LoVo (cell line): ENCODE measurements around the gene NUDT3.

Experiments
- DNase-seq: peaks from one replicate; pipeline ENCODE4 v3.0.0-alpha.2; 2016; ENCODE audit warnings: low spot score

Gene NUDT3

DNA sequence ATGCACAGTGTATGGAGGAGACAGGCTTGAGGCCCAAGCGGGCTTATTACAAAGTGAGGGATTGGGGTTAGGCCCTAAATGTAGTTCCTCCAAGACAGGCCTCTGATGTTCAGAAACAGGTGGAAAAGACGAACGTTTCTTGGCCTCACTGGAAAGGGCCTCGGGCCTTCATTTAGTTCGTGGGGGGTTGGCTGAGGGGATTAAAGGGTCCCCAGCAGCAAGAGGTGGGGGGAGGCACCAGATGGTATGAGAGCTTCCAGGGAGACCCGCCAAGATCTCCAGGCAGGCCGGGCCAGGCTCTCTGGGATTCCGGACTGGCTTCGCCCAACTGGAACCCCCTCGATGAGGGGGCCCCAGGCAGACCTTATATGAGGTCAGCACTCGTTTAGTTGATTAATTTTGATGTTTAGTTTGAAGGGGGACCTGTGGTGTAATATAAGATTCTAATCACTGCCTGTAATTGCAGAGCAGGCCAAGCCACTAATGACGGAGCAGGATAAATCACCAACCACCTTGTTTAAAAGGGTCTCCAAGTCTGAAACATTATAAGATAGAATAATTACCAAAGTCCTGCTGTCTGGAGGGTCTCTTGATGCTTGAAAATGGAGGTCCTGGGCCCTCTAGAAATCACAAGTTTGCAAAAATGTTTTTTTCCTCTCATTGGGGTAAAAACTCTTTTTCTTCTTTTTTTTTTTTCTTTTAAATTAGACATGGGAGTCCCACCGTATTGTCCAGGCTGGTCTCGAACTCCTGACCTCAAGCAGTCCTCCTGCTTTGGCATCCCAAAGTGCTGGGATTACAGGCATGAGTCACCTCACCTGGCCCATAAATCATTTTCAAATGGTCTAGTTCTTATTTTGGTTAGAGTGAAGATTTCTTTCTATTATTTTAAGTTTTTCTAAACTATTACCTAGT is 153.6 kb downstream of the NUDT3 start:
- no peak for DNase-seq

DNA sequence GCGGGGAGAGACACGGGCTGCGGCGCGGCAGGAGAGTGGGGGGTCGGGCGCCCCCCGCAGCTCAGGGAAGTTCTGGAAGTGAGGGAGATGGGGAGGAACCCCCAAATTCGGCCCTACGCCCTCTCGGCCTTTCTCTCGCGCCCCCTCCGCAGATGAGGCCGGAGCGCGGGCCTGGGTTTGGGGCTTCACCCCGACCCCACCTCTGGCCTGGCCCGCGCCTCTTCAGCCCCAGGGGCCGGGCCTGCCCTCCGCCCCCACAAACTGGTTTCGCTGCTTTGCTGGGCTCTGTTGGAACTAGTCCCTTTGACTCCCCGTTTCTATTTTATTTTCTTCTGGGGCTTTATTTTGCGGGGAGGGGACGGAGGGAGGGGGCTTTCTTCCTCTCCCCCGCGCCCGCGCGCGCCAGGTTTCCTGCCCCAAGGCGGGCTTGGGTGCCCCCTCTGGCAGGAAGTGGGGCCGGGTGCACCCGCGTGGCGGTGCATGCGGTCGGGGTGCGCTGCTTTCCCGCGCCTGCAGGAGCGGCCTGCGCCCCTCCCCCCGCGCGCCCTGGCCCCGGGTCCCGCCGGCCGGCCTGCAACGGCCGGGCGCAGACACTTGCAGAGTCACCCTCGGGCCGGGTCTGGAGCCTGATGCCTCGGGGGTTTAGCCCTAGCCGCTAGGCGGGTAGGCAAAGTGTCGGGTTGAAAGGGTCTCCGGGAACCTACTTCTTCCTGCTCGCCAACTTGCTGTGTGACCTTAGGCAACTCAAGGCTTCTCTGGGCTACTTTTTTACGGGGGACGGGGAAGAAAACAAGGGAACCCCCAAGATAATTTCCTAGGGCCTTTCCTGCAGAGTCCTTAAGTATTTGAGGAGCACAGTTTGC is 154.5 kb downstream of the NUDT3 start:
- no peak for DNase-seq

DNA sequence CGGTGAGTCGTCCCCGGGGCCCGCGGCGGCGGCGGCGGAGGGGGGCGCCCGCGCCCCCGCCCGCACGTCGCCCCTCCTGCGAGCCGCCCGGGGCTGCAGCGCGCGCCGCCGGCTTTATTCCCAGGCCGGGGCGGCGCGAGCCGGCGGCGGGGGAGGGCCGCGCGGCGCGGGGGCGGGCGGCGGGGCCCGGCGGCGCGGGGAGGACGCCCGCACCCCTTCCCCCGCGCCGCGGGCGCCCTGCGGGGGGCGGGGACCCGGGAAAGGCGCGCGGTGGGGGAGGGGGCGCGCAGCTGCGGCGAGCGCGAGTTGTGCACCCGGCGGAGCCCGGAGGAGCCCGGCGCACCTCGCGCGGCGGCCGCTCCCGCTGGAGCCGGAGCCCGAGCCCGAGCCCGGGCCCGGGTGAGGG is 155.2 kb downstream of the NUDT3 start:
- no peak for DNase-seq

DNA sequence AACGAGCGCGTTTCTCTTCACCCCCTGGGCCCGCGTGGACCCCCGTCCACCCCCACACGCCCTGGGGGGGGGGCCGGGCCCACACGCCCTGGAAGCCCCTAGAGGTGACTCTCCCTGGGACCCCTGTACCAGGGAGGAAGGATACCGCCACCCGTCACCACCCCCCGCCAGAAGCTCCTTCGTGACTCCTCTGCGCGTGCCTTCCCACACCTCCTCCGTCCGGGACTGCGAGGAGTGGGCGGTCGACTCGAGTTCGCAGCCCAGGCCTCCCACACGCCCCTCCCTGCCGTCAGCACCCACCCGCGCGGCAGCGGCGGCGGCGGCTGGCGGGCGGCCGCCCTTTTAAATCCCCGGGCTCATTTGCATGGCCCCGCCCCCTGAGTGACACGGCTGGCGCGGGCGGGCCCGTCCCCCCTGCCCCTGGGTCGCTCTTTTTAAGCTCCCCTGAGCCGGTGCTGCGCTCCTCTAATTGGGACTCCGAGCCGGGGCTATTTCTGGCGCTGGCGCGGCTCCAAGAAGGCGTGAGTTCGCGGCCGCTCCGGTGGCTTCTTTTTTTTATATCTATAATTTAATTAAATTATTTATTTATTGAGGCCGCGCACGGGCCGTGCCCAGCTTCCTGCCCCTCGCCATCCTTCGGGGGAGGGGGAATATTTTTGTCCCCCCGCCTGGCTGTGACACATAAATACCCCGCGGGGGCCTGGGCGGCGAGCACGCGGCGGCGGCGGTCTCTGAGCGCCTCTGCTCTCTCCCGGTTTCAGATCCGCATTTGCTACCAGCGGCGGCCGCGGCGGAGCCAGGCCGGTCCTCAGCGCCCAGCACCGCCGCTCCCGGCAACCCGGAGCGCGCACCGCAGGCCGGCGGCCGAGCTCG is 155.8 kb downstream of the NUDT3 start, which contains the start of gene HMGA1:
TSS of gene HMGA1 (plus strand) at position 431 of the 873 bp plus-strand sequence. CDS start 3,908 bp downstream, outside the sequence.
- DNase-seq = peak; percentile 94

DNA sequence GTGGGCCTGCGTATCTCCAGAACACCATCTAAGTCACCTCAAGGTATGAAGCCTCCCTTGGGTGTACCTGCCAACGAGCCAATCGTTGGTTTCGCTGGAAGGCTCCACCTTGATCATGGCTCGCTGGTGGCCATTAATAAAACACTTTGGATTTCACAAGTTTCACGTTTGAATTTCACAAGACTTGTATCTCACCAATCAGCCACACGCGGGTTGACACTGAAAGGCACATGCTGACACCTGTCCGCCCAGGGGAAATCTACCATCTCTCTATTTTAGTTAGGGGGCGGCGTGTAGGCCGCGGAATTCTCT is 156.4 kb downstream of the NUDT3 start:
- no peak for DNase-seq

DNA sequence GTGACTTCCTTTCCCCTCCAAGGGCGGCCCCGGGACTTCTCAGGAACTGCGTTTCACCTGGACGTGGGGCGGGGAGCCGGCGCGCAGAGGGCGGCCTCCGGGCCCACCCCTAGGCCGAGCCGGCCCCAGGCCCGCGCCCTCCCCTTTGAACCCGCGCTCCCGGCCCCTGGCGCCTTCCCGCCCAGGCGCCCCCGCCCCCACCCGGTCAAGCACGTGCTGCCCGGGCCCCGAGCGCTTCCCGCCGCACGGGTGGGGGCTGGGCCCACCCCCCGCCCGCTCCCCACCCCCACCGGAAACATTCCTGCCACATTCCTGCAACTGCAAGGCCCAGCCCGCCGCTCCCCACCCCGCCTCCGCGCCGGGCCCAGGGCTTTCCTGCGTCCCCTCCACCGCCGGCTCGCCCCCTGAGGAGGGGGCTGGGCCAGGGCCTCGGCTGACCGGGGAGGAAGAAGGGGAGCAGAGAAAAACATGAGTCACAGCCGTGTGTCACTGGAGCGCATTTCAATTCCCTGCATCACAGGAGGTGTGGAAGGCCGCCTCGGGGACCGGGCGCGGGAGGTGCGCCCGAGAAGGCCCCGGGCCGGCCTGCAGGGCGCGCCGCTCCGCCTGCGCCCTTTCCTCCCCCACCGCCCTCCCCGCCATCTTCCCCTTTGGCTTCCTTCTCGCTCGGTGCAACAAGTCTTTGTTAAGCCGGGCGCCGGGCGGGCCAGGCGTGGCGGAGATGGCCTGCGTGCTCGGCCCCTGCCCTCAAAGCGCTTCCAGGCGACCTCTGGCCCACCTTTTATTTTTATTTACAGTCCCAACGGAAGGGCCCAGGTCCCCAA is 156.9 kb downstream of the NUDT3 start:
- no peak for DNase-seq

DNA sequence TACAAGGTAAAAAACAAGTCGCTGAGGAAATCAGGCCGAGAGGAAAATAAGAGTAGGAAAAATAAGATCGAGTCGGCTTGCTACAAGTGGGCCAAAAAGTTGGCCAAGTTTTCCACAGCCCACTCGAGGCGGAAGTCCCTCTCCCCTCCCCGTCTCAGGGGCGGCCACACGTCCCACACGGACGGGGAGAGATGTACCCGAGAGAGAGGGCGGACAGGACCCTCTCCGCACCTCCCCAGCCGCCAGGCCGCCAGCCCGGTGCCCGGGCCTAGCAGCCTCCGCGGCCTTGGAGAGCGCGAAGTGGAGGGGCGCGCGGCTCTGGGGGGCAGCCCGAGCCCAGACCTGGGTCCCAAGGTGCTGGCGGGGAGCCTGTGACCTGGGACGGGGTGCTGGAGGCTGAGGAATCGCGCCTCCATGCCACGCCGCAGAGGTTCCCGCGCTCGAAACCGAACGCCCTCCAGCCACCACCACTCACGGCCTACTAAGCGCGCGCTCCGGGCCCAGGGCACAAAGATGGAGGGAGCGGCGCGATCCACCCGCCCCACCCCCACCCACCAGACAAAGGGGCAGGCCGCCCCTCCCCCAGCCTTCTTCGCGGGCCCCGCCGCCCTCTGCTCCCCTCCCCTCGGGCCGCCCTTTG is 157.7 kb downstream of the NUDT3 start:
- no peak for DNase-seq

DNA sequence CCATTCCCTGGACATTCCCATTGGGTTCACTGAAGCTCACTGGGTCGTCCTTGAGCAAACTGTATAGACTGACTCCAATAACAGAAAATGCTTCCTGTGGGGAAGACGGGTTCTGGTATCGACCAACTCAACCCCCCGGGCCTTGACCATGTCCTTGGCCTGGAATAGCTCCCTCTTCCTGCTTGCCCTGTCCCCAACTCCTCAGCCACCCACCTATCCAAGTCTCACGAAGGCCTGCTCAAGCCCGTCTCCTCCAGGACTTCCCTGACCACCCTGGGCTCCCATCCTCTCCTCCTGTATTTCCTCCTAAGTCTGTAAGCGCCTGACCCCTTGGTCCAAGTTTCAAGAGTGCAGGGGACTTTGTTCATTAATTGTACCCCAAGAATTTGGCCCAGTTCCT is 158.6 kb downstream of the NUDT3 start:
- DNase-seq = no peak

DNA sequence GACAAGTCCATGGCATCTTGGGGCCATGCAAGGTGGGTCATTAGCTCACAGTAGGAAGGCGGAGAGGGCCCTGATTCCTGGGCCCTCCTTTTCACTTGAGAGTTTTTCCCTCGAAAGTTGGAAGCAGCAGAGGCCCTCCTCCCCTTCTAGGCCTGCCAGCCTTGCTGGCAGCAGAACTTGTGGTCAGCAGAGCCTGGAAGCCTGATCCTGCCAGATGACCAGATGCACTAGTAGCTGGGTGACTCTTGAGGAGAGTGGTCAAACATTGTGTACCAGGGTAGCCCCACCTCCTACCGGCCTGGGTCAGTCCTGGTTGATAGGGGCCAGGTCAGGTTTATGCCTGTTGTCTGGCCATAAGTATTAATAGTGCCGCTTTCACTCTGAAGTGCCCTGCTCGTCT is 159.6 kb downstream of the NUDT3 start:
- DNase-seq = no peak

DNA sequence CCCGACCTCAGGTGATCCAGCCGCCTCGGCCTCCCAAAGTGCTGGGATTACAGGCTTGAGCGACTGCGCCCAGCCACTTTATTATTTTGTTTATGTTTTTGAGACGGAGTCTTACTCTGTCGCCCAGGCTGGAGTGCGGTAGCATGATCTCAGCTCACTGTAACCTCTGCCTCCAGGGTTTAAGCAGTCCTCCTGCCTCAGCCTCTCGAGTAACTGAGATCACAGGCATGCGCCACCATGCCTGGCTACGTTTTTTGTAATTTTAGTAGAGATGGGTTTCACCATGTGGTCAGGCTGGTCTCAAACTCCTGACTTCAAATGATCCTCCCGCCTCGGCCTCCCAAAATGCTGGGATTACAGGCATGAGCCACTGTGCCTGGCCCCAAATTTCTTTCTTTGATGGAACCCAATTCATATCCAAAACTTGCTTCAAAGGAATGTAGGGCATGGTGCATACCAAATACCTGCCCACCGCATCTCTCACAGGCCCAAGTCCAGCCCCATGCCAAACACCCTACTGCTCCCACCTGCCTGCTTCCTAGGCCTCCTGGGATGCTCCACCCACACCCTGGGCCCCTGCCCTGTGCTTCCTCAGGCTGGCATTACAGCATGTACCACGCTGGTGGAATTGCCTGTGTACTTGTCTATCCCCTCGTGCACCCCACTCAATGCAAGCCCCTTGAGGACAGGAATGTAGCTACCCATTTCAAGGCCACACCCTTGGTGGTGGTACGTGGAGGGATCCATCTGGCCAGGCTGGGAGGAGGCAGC is 160.7 kb downstream of the NUDT3 start:
- DNase-seq = no peak

DNA sequence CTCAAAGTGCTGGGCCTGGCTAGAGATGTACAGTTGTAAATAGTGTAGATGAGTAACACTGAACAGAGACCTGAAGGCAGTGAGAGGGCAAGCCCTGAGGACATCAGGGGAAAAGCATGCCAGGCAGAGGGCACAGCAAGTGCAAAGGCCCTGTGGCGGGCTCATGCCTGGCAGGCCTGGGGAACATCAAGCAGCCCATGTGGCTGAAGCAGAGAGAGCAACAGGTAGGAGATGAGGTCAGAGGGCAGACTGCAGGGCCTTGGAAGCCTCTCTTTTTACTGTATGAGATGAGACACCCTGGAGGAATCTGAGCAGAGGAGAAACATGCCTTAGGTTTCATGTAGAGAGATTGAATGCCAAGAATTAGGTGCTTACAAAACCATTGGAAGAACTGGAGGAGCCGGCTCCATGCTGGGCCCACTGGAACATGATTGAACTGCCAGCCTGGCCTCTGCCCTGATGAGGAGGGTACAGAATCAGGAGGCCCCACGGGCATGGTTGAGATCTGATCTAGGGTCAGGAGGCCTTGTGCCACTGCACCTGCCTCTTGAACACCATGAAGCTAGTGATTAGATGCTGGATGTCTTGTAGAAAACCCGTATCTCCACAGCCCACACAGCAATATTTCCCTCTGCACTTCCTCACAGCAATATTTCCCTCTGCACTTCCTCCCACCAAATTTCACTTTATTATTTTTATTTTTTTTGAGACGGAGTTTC is 161.7 kb downstream of the NUDT3 start:
- DNase-seq = no peak

DNA sequence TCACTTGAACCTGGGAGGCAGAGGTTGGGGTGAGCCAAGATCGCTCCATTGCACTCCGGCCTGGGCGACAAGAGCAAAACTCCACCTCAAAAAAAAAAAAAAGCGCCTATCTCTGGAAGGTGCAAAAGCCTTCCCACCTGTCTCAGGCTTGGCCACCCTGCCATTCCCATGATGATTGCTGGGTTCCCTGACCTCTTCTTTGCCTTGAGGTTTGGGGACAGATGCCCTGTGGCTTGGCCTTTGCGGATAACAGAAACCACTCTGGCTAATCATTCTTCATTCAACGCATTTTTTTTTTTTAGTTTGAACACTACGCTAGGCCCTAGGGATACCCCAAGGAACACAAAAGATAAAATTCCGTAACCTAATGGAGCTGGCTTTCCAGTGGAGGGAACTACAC is 162.6 kb downstream of the NUDT3 start:
- no peak for DNase-seq
